GM21526 (cell line): ENCODE measurements around the gene PREX1.

ENCODE experiments used
- ATAC-seq: cut with Tn5 transposase; IDR thresholded peaks from one replicate; pipeline ENCODE4 v1.9.1; 2021; ENCODE audit warnings: moderate library complexity; ENCODE audit not compliant: unreplicated experiment, low FRiP score

PREX1 gene

GRCh38 chr20:48724382-48724781, 103.4 kb downstream of the PREX1 start:
- ATAC-seq, result no peak

GRCh38 chr20:48723308-48724264, 104.2 kb downstream of the PREX1 start:
- no peak for ATAC-seq

GRCh38 chr20:48722737-48723191, 105.0 kb downstream of the PREX1 start:
- ATAC-seq, result no peak

- no peak for ATAC-seq
Measured at GRCh38 chr20:48722002-48722731, 105.6 kb downstream of the PREX1 start.

- ATAC-seq, result no peak
Measured at GRCh38 chr20:48721324-48722001, 106.3 kb downstream of the PREX1 start.

GRCh38 chr20:48720256-48720985, 107.4 kb downstream of the PREX1 start:
- no peak for ATAC-seq

- ATAC-seq, result no peak
Measured at GRCh38 chr20:48719598-48720255, 108.1 kb downstream of the PREX1 start.

- ATAC-seq, result no peak
Measured at GRCh38 chr20:48718786-48719578, 108.8 kb downstream of the PREX1 start.

GRCh38 chr20:48717680-48718223, 110.0 kb downstream of the PREX1 start:
- no peak for ATAC-seq

- no peak for ATAC-seq
Measured at GRCh38 chr20:48717095-48717672, 110.6 kb downstream of the PREX1 start.

GRCh38 chr20:48716541-48716940, 111.3 kb downstream of the PREX1 start:
- ATAC-seq, result no peak

- ATAC-seq, result no peak
Measured at GRCh38 chr20:48716086-48716485, 111.7 kb downstream of the PREX1 start.

- ATAC-seq, result no peak
Measured at GRCh38 chr20:48714764-48715163, 113.0 kb downstream of the PREX1 start.

GRCh38 chr20:48711696-48712464, 115.9 kb downstream of the PREX1 start:
- ATAC-seq, result no peak

GRCh38 chr20:48711044-48711428, 116.8 kb downstream of the PREX1 start:
- ATAC-seq, result no peak

- ATAC-seq, result no peak
Measured at GRCh38 chr20:48710341-48711043, 117.3 kb downstream of the PREX1 start.

GRCh38 chr20:48709744-48710143, 118.1 kb downstream of the PREX1 start:
- ATAC-seq, result no peak
